ENCODE results near the gene IL37.

Gene IL37

GRCh38 chr2:112960230-112960825 lies 49.4 kb downstream of the IL37 start:
- no peak for DNase-seq (ENCODE audit: low spot score)

DNA sequence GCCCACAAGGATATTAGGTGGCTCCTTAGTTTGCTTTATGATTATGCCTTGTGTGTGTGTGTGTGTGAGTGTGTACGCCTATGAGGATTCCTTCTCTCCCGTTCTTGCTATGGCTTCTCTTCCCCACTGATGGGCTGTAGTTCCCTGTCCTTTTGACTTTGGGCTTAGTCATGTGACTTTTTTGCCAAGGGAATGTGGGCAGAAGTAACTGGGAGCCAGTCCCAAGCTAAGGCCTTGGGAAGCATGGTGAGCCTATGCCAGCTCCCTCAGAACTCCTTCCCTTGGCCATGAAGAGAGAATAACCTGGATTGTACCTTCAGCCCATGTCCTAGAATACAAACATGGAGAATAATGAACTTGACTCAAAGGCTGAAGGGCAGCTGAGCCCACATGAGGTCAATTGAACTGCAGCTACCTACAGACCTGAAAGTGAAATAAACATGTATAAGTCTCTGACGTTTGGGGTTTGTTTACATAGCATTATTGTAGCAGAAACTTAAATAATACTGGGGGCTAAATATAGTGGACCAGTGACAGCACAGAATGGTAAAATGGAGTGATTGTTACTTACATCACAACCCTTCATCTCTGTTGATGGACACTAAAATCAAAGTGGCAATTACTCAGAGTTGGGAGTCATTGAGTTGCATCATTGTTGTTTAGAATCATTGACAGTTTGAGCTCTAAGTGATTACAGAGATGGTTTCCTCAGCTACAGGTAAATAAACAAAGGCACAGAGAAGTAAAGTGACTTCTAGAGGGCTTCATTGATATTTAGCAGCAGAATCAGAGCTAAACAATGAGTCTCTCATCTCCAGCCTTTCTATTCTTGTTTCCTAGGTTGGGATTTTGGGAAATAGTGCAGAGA lies 51.6 kb downstream of the IL37 start:
- DNase-seq (ENCODE audit: low spot score), result peak; percentile 29

GRCh38 chr2:112967023-112967422 lies 56.1 kb downstream of the IL37 start:
- DNase-seq (ENCODE audit: low spot score), result no peak
